GM19240 (cell line): ENCODE results near the gene MAD1L1.

Source experiments
- DNase-seq: peaks from one replicate; pipeline ENCODE4 v3.0.0; 2011; ENCODE audit warnings: low spot score; ENCODE audit not compliant: insufficient read length

MAD1L1 gene

GRCh38 chr7:1957471-1958225 is 275.1 kb downstream of the MAD1L1 start:
- DNase-seq = no peak

DNA sequence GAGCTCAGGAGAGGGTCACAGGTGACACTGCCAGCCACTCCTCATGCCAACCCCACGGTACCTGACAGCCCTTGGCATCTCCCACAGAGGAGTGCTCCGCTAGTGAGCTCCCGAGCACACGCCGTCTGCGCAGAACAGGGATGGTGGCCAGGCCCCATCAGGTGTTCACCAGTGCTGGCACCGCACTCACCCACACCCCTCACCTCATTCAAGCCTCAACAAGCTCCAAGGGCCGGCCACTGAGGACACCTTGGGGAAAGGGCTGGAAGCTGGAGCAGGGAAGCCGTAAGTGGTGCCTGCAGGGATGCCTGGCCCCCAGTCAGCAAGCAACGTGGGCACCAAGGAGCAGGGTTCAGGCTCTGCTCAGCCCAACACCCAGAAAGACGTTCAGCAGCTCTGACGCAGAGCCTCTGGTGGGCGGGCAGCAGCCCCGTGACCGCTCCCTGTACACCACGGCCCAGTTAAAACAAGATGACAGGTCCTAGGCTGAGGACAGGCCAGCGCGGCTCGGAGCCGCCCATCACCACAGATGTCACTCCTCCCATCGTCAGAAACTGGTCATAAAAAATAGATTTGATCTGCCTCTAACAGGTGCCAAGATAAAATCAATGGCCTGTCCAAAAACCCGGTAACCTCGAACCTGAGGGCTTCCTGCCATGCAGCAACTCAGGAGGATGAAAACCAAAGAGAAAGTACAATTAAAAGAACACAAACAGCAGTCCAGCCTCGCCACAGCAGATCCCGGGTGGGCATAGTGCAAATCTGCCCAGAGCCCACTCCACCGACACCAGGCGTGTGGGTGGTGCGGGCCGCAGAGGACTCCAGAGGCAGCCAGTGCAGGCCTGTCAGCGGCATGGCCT is 275.9 kb downstream of the MAD1L1 start:
- no peak for DNase-seq

DNA sequence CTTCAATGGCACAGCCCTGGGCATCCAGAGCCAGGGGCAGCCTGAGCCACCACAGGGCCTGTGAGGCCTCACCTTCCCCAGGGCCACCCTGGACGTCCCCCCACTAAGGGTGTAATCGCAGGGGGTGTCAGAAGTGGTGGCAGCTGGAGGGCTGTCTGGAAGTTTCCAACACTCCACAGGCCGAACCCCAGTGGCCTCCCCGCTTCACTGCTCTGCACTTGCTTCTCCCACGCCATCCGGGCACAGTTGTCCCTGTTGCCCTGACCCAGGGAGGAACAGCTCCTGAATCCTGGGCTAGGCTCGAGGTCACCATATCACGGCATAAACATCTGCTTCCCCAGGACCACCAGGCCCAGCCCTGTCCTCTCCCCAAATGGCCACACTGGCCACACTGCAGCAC is 276.6 kb downstream of the MAD1L1 start:
- no peak for DNase-seq

- DNase-seq = no peak
These were observed 278.3 kb downstream of the MAD1L1 start for GRCh38 chr7:1954366-1955004.

DNA sequence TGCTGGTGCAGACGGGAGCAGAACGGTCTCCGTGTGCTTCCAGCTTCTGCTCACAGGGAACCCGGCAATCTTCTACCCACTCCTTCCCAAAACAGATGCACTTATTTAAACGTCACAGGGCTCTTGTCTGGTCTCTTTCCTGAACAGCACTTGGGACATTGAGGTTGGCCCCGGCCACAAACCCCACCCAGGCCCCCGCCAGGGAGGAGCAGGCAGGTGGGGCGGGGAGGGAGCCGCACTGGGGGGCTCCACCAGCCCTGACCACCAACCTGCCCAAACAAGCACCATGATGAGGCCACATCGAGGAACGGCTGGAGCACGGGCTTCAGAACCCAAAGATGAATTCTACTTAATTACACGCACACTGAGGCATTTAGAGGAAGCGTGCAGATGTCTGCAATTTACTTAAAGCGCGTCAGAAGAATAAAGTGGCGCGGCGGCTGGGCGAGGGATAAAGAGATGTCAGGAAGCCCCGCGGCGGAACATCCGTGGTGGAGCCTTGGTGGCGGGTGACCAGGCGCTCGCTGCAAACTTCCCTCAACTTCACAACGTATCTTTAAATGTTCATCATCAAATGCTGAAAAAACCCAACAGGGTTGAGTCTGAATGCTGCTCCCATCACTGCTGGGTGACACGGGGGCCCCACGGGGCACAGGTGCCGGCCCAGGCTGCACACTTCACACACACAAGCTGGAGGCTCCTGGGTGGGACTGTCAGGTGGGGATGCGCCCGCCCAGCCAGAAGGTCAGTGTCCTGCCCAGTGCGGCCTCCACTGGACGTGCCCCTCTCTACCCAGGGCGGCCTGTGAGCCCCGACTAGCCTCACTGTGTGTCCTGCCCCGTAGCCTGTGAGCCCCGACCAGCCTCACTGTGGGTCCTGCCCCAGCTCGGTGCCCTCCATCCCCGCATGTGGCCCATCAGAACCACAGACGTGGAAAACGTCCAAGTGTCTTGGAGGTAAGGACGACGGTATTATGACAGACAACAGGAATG is 279.2 kb downstream of the MAD1L1 start:
- no peak for DNase-seq

GRCh38 chr7:1952781-1953180 is 280.0 kb downstream of the MAD1L1 start:
- no peak for DNase-seq

DNA sequence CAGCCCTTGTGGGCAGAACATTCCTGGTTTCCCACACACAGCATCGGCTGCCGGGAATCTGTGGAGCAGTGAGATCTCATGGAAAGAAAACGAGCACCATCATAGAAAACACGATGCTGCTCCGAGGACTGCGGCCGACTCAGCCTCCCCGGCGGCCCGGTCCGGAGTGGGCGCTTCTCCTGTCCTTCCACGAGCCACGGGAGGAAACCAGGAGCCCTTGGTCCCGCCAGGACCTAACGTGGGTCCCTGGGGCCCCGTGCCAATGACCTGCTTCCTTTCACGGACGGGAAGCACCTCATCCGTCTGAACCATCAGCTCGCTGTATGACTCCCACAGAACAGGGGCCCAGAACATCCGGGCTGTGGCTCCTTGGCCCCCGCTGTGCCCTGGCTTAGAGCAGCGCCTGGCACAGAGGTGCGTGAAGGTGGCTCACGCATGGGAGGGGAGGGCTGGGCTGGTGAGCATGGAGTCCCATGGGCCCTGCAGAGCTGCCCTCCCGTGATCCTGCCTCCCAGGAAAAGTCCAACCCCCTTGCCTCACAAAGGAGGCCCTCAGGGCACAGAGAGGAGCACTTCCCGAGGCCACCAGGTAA is 280.5 kb downstream of the MAD1L1 start:
- no peak for DNase-seq

DNA sequence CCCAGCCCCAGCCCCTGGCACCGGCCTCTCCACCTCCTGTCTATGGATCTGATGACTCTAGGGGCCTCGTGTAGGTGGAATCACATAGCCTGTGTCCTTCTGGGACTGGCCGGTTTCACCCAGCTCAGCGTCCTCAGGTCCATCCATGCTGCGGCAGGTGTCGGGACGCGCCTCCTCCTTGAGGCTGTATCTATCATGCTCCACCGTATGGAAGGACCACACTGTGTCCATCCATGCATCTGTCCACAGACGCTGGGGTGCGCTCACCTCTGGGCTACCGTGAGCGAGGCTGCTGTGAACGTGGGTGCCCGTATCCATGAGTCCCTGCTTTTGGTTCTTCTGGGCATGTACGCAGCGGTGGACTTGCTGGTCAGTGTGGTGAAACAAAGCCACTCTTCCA is 281.1 kb downstream of the MAD1L1 start:
- no peak for DNase-seq

GRCh38 chr7:1951159-1951536 is 281.6 kb downstream of the MAD1L1 start:
- no peak for DNase-seq

DNA sequence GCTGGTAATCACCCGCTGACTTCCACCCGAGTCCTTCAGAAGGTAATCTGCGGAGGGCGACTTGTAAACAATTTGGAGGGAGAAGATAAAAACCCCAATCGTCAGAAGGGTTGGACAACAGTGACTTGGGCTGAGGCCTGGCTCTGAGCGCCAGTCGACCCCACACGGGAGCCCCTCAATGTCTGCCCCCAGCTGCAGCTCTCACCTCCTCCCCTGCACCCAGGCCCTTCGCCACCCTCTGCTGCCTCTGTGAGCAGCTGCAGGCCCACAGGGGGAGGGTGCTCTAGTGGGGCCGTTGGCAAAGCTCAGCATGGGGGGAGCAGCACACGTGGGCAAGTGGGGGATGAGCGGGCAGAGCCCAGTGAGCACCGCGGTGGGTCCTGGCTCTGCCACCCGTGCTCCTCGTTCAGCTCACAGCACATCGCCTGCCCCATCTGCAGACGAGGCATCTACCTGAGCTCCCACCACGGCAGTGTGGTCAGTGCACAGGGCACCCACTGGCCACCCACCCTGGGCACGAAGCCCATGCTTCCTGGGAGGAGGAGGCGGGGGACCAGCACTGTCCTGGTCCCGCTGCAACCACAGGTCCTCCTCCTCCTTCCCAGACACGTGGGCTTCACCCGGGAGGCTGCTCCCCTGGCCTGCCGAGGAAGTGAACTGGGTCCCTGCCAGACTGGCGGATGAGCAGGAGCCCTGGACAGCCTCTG is 282.1 kb downstream of the MAD1L1 start:
- DNase-seq = no peak

DNA sequence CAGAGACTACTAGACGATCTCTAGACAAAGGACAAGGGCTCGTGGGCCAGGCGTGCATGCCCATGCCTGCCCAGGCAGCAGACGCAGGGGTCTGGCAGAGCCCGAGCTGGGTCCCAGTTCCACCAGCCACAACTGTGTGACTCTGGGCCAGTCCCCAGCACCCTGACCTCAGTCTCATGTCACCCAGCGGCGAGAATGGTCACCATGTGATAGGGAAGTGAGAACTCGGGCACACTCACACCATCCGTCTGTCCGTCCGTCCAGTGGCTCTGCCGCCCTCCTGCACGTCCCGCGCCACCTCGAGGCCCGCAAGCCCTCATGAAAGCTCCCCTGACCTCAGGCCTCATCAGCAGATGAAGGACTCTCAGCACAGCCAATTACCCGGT is 282.7 kb downstream of the MAD1L1 start:
- no peak for DNase-seq

- no peak for DNase-seq
These were observed 283.1 kb downstream of the MAD1L1 start for GRCh38 chr7:1949681-1950055.

DNA sequence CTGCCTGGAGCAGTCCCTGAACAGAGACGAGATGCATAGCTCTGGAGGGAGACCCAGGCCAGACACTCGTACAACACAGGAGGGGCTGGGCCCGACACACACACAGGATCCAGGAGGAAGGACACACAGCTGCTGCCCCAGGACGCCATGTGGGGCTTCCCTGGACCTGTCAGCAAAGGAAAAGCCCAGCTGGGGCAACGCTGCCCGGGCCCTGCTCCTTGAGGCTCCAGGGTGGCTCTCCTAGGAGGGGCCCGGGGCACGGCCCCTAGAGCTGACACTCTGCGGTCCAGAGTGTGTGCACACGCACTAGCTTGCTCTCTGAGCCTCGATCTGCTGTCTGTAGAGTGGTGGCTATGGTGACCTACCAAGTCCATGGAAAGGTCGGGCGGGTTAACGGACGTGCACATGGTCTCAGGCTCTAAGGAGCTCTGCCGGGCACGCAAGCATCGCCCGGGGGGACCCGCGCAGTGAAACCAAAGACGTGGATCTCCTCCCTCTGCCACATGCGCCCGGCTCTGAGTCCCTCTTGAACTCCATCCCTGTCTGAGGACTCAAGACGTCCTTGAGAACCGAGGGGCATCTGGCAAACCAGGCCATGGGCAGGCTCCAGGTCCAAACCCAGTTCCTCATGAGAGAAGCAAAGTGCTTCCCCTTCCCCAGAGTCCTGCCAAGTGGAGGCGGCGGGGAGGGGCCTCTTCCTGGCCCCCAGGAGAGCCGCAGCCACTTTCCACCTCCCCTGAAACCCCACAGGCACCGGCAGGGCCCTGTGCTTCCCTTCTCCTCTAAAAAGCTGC is 283.7 kb downstream of the MAD1L1 start:
- no peak for DNase-seq

GRCh38 chr7:1948301-1948796 is 284.4 kb downstream of the MAD1L1 start:
- no peak for DNase-seq

DNA sequence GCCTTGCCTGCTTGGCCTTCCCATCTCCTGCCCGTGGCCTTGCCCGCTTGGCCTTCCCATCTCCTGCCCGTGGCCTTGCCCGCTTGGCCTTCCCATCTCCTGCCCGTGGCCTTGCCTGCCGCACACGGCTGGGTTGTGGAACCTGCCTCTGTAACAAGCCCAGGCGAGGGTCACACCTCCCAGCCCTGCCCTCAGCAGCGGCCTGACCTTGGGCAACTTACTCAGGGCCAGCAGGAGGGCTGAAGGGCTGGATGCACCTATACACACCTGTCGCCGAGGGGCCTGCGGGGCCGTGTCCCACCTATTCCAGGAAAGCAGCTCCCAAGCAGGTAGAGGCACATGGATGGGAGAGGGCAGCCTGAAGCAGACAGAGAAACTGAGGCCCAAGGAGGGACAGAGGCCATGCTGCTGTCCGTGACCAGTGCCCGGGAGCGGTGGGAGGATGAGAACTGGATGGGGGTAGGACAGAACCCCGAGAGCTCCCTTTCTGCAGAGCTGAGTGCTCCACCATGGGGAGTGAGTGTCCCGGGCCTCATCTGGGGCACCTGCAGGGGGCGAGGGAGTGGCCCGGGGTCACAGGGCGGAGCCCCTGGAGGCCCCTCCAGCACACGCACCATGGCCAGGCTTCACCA is 285.0 kb downstream of the MAD1L1 start:
- no peak for DNase-seq

GRCh38 chr7:1946773-1947450 is 285.8 kb downstream of the MAD1L1 start:
- DNase-seq = no peak

GRCh38 chr7:1946025-1946772 is 286.5 kb downstream of the MAD1L1 start:
- DNase-seq = no peak
